HG02870 (cell line): ENCODE results near the gene CDH26.

ENCODE experiments used
- ATAC-seq: cut with Tn5 transposase; IDR thresholded peaks from one replicate; pipeline ENCODE4 v1.9.1; 2021; ENCODE audit warnings: mild to moderate bottlenecking, moderate library complexity; ENCODE audit not compliant: unreplicated experiment

CDH26 gene

DNA sequence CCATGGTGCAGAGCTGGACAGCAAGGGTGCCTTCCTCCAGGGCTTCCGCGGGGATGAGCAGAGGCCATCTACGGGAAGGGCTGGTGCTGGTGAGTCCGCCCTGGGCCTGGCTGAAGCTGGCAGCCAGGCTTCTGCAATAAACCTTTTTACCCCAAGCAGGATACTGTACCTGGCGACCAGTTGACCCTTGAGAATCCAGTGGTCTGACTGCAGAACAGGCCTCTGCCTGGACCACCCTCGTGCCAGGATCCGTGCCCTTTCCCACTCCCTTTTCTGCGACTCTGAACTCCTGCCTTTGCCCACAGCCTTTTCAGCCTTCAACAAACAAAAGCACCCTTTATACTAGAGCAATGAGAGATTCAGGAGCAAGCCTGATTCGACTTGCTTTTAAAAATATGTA, 18.9 kb downstream of the CDH26 start:
- no peak for ATAC-seq

DNA sequence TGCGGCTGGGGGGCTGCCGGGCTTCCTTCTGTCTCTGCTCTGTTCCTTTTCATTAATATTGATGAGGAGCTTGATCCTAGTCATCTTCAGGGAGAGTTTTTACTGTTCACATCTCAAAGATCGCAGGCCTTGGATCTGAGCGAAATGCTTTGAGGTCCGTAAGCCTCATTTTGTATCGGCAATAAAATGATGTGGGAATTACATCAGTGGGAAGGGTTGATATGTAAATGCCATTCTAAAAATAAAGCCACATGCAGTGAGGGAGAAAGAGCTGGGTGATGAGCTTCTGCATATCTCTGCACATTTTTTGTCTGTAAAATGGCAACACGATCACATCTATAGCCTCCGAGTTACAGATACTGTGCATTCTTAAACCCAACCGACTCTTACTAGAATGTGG, 24.9 kb downstream of the CDH26 start:
- ATAC-seq = no peak

DNA sequence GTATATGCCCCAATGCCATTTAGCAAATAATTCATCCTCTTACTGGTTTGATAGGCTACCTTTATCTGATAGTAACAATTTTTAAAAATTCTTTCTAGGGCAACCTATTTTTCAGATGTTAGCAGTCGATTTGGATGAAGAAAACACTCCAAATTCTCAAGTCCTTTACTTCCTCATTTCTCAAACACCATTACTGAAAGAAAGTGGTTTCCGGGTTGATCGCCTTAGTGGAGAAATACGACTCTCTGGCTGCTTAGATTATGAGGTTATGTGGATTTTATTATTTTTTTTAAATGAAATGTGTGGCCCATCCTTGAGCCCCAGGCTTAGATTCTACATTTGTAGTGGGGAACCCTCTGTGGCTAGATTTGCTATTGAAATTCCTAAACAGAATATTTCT, 26.3 kb downstream of the CDH26 start:
- no peak for ATAC-seq

DNA sequence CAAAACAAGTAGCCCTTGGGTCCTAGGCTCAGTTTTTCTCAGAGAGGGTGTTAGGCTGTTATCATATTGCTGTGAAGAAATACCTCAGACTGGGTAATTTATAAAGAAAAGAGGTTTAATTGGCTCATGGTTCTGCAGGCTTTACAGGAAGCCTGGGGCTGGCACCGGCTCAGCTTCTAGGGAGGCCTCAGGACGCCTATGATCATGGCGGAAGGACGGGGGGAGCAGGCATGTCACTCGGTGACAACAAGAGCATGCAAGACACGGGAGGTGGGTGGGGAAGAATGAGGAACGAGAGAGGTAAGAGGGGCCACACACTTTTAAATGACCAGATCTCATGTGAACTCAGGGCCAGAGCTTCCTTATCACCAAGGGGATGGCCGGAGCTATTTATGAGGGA, 26.9 kb downstream of the CDH26 start:
- no peak for ATAC-seq

DNA sequence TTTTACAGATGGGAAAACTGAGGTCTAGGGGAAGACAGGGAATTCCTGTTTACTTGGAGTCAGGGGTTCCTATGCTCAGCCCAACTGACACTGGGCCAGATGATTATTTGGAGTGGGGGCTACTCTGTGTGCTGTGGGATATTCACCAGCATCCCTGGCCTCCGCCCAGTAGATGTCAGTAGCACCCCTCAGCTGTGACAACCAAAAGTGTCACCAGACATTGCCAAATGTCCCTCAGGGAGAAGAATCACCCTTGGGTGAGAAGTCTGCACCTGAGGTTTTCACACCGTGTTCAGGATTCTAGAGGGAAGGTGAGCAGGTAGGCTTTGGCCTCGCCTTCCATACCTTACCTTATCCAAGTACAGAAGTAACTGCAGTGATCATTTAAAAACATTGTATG, 27.6 kb downstream of the CDH26 start:
- ATAC-seq = no peak

DNA sequence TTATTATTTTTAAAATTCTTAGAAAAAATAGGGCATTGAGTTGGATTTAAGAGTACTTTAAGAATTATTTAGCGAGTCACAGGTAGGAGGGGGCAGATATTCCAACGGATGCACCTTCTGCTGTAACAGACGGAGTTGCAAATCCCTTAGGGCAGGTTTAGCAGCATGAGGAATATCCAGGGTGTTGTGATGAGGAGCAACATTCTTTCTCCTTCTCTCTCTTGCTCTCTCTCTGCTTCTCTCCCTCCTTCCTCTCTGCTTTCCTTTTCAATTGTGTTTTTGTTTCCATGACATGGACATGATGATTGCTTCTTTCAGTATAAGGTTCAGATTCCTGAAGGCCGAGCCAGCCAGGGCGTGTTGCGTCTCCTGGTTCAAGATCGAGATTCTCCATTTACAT, 28.9 kb downstream of the CDH26 start:
- no peak for ATAC-seq

DNA sequence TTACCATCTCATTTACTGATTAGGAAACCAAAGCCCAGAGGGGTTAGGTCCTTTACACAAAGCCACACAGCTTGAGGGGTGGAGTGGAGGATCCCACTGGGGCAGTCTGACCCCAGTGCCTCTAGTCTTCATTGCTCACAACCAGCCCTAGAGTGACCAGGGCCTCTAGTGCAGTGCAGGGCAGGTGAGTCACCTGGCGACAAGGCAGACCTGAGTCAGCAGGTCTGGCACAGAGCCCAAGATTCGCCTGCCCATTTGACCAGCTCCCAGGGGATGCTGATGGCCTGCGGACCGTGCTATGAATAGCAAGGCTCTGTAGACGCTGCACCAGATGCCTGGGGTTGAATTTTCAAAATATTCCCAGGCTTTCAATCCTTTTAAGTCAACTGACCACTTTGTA, 29.9 kb downstream of the CDH26 start:
- ATAC-seq = no peak

DNA sequence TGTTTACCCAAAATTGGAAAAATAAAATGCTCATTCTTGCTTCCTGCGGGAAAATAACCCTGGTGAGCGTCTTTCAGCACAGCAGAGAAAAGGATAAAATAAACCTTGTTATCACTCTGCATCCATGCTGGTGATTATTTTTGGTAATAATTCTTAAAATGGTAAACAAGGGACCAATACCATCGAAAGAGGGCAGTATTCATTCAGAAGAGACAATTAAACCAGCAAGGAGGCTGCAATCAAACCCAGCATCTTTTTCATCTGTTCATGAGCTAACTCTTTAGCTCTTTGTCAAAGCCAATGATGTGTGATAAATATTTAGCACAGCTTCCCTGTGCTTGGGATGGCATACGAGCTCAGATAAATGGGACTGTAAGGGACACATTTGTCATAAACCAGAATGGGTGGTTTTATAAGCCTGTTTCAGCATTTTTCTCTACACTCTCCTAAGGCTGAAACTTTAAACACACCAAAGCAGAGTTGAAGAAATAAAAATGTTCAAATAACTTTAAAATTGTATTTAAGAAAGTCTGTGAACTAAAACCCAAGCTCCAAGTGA, 34.4 kb downstream of the CDH26 start:
- no peak for ATAC-seq

DNA sequence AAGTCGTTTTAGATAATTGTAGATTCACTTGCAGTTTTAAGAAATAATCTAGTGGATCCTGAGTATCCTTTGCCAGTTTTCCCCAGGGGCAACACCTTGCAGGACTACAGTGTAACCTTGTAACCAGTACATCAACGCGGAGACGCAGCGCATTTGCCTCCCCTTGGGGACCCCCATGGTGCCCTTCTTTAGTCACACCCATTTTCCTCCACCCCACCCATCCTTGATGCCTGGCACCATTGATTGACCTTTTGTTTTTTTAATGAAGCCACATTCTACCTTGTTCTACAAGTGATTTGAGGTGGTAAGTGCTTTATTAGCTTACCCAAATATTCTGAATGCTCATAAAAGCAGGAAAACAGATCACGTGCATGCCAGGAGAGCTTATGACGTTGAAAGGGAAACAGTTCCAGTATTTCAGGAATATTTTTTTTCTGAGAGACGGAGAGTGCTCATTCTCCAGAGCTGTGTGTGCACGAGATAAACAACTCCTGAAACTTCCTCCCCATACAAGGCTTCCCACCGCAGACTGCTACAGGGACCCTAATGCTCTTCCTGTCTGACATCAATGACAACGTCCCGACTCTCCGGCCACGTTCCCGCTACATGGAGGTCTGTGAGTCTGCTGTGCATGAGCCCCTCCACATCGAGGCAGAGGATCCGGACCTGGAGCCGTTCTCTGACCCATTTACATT, 35.7 kb downstream of the CDH26 start:
- no peak for ATAC-seq

DNA sequence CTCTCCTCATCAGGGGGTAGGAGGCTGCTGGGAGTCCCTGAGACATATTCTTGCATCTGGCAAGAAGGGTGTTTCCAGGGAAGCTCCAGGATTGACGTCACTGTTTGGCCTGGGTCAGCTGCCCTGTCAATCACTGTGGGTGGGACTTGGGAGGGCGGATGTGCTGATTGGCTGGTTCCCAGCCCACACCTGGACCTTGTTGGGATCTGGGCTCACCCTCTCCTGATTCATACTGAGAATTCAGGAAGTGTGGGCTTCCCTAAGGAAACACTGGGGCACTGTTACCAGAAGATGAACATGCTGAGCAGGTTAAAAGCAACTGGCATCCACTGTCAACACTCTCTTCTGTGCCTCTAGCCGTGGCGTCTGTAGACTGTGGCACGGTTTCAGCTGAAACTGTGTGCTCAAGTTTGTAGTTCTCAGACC, 36.5 kb downstream of the CDH26 start:
- no peak for ATAC-seq

DNA sequence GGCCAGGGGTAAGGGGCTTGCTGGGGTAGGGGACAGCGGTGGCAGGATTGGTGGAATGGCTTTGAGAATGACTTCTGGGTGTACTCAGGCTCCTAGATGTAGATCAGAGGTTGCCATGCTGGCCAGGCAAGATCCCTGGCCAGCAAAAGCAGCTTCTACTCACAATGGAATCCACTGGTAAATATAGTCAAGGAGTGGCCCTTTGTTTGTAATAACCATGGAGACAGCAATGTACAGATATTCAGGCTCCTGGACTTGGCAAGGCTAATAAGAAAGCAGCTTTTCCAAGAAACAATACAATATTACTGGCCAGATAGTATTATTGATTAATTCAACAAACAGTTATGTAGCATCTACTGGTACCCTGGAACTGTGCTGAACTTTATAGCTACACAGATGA, 37.9 kb downstream of the CDH26 start:
- no peak for ATAC-seq

DNA sequence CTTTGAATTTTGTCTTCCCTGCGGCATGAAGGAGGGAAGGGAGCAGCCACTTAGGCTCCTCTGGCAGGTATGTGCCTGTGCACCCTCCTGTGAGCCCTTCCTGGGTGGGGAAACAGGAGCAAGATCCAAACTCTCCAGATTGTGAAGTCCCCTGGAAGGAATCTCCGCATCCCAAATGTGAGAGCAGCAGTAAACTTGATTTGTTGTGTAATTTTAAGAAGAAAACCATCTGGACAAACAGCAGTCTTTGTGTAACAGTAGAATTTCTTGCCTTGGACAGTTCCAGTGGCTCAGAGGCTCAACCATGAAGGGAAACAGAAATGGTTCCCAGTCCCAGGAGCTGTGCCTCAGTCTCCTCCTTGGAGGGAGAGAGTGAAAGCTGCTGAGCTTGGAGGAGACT, 39.7 kb downstream of the CDH26 start:
- no peak for ATAC-seq

DNA sequence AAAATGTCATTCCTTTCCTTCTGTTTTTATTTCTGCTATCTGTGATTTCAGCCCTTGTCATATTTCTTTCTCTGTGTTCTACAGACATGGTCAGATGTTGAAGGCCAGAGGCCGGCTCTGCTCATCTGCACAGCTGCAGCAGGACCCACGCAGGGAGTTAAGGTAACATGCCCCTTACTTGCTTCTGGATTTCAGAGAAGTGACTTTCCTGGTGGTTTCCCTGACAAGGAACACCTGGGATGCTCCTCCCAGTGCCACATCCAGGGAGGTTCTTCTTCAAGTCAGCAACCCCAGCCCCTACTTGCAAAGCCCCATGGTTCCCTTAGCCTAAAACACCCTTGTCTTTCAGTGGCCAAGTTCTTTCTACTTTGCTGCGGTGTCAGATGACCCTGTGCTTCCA, 41.3 kb downstream of the CDH26 start:
- no peak for ATAC-seq

DNA sequence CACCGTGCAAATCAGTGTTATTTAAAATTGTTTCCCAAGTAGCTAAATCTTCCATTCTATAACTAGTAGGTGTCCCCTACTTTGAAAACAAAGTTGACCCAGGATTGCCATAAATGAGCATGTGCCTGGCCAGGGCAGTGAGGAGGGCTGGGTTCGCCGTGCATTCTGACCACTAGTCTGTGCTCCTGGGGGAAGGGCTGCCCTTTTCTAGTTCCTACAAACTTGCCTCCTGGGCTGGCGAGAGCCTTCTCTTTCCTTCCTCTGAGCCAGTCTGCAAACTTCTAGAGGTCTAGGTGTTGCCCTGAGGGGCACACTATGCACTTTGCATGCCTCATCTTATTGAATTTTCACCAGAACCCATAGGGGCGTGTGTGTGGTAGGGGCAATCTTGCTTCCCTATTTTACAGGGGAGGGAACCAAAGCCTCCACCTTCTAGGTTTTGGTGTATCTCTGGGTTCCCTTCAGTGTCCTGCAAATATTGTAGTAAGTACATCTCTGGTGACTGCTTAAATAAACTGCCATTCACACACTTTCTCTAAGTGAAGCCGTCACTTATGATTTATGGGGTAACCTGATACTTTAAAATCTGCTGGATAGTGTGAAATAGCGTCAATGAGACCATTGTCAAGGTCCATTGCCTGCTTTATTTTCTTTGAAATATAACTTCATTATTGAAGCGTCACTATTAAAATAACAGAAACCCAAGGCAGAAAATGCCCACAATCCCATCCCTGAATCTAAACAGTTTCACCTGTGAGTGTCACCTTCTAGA, 42.2 kb downstream of the CDH26 start:
- no peak for ATAC-seq

DNA sequence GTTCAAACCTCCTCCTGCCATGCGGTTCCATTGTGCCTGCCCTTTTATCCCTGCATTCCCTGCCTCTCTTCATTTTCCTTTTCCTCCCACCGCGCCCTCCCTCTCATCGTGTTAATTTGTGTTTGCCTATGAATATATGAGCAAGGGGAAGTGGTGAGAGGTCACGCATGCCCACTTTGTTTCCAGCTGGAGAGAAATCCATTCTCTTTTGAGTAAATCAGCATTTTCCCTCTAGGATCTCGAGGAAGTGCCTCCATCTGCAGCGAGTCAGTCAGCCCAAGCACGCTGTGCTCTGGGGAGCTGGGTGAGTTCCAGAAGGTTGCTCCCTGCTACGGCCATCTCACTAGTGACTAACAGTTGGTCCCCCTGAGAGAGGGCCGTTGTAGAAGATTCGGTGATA, 42.9 kb downstream of the CDH26 start:
- ATAC-seq = no peak

DNA sequence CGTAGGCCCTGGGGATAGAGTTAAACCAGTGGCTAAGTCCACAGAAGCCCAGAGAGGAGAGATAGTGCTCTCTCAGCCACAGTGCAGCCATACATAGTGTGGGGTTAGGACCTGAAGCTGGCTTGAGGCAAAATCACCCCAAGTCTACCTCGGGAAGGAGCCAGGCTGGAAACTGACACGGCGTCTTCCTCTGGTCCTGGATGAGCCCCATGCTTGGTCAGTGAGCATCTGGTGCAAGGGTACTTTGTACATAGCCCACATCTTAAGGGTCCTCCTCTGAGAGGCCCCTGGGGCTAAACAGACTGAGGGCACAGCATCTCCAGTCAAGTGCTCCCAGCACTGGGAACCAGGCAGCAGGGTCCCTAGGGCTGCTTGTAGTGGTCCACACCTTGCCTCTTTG, 45.6 kb downstream of the CDH26 start:
- ATAC-seq = no peak

DNA sequence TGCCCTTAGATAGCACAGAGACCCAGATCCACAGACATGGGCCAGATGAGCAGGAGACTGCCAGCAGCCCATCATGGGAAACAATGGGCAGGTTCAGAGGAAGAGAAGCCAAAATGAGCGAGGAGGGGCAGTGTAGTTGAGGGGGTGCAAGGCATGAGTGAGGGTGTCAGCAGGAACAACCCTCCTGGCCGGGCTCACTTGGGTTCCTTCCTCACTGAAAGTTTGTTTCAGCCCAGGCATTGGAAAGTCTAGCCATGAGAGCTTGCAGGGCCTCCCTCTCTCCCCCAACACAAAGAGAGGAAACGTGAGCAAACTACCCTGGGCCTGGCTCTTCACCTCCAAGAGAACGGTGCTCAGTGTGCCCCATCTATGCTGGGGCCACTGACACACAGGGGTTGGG, 48.0 kb downstream of the CDH26 start:
- no peak for ATAC-seq

DNA sequence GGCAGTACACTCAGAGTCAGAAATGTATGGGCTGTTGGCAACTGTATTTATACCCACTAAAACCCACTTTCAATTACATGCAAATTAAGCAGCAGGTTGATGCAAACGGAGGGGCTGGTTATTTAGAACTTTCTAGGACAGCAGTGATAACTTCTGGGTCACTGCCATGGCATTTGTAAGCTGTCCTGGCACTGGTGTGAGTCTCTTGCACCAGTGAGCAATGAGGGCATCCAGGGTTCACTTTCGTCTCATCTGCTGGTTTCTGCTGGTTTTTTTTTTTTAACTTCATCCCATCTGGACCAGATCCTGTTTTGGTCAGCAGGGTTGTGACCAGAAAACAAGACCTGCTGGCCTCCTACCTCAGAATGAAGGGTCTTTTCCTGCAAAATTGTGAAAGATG, 49.2 kb downstream of the CDH26 start:
- ATAC-seq = no peak

DNA sequence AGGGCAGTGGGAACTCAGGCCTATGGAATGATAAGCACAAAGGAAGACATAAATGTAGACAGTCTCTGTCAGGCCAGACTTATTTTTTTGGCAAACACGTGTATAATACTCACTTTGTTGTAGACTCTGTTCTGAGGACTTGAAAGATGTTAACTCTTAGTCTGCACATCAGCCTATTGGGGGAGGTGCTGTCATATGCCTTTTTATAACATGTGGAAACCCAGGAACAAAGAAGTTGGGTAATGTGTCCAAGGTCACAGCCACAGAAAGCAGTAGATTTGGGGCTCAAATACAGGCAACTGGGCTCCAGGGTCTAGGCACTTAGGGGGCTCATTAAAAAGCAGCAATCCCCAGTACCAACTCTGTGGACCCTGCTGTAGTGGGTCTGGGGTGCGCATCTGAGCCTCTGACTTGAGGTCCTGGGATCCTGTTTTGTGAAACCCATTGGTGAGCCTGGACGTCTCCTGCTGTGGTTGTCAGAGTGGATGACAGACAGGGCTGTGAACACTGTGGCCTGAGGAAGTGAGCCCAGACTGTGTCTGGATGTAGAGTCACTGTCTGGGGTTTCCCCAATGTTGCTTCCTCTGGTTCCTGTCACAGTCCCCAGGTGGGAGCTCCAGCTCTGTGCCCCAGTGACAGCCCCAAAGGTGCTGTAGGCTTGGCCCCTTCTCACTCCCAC, 50.0 kb downstream of the CDH26 start:
- ATAC-seq = no peak

DNA sequence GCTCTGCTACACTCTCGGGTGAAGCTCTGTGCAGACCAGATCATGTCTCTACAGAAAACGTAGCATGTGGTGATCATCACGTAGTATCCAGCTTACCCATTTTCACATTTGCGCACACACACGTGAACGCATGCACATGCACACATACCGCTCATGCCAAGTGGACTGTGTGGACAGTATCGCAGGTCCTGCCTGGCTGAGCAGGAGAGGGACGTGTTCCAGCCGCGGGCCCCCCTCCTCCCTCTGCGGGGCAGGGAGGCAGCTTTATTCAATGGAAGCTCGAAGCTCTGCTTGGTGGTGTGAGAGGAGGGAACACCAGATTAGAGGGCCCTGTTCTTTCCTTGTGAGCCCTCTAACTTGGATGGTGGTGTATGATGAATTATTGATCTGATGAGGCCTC, 51.1 kb downstream of the CDH26 start:
- no peak for ATAC-seq

DNA sequence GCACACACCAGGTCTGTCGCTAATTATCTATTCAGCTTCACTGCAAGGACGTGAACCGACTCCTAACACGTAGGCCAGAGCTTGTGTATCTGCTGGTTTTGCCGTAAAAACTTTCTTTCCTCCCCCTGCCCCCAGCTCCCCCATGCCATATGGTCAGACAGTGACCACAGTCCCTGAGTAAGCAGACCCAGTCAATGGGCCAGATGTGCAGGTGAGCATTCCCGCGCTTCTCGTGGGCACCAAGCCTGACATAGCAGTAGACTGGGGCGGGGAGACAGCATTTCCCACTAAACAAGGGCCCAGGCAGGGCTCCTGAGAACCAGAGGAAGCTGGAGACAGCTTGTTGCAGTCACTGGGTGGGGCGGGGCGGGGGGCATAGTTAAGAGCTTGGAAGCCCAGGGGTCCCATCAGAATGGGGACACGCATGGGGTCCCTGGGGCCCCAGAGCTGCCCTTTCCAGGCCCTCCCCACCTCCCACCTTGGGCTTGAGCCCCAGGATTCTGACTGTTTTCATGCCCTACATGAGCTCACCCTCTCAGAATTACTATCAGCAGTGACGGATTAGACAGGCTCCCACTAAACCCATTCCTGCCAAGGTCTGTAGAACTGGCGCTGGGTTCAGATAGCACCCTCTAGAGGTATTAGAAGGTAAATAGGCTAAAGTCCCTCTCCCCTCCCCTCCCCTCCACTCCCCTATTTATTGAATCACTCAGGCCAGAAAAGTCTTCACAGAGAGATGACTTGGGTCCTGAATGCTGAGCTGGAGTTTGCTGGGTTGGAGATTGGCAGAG, 51.8 kb downstream of the CDH26 start:
- ATAC-seq = no peak
